ENCODE results near the gene C10orf53. TPM values are rescaled to one million over a fixed set of nuclear protein-coding genes. Genes with fewer than 3 reads are reported as not detected.

C10orf53 gene
- total and polyA plus RNA-seq, 2 of the 8 experiments (the other 6 are each of a cell fraction or from before 2014, with no cell fraction given), result not detected

DNA sequence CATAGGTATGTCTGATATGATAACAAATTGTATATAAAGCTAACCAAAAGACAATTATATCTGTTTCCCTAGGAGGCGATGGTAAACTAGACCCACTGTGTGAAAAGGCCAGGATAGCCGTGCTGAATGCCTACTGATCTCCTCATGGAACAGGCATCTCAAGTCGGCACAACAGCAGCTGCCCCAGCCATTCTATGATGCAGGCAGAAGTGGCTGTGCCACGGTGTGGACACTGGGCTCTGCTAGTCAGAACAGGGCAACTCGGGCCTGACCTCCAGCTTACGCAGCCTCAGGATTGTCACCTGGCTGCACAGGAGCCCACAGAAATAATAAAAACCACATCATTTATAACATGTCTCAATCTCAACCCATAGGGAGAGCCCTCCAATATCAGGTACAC lies 15.0 kb downstream of the C10orf53 start:
- Histone ChIP-seq H4K20me1 (replicated peaks in 1 of 2; ENCODE audit: control insufficient read depth in 1 of 2, insufficient read depth in 2 of 2, low read length in 2 of 2) (peaks cover 4 to 7% of the 10 kb centered on the region in 2 experiments), H3K9me3 (ENCODE audit: insufficient read depth in 2 of 2, low read depth in 1 of 2, low read length in 1 of 2) (peaks cover 3 to 6% of the 10 kb centered on the region in 2 experiments; a peak in 2 of 4 replicates), H3K4ac (replicated peaks; ENCODE audit: insufficient read length, low read depth, low read length) (no peak overlapping the region), H3K27me3 (replicated peaks in 1 of 4; ENCODE audit: control insufficient read depth in 3 of 4, extremely low read depth in 1 of 4, insufficient read depth in 3 of 4, low read length in 3 of 4) (peaks cover 30 to 55% (median 47%) of the 10 kb centered on the region in 4 experiments), H3K23ac (ENCODE audit: insufficient read length) (no peak overlapping the region), H3K56ac (replicated peaks; ENCODE audit: insufficient read length, low read depth, low read length) (no peak overlapping the region), H3K18ac (ENCODE audit: extremely low read depth, low read length) (no peak overlapping the region), H3K36me3 (ENCODE audit: control insufficient read depth in 2 of 4, insufficient read depth in 4 of 4, low read length in 3 of 4) (no peaks in the 10 kb centered on the region), H4K8ac (ENCODE audit: extremely low read depth, insufficient read depth, low read length) (no peak overlapping the region), H3K79me1 (ENCODE audit: low read depth, low read length) (no peaks in the 10 kb centered on the region), H3K9ac (replicated peaks in 1 of 4; ENCODE audit: extremely low read depth in 1 of 4, low read depth in 3 of 4, low read length in 3 of 4) (no peak overlapping the region), H3K4me1 (replicated peaks in 1 of 4; ENCODE audit: control insufficient read depth in 3 of 4, insufficient read depth in 4 of 4, low read length in 3 of 4) (peaks cover 9 to 21% (median 14%) of the 10 kb centered on the region in 4 experiments), H3K4me3 (ENCODE audit: extremely low read depth in 1 of 4, insufficient read depth in 2 of 4, low read depth in 3 of 4, low read length in 4 of 4) (no peak overlapping the region), H3K4me2 (ENCODE audit: insufficient read depth in 1 of 2, low read depth in 2 of 2, low read length in 2 of 2) (no peak overlapping the region), H2BK12ac (ENCODE audit: low read depth, low read length) (no peak overlapping the region), H3K79me2 (ENCODE audit: control insufficient read depth in 1 of 2, insufficient read depth in 2 of 2, low read length in 2 of 2) (no peaks in the 10 kb centered on the region), H2BK120ac (replicated peaks; ENCODE audit: low read depth, low read length) (no peak overlapping the region), H2BK15ac (ENCODE audit: low read length) (no peak overlapping the region), H2BK5ac (ENCODE audit: low read depth, low read length) (no peak overlapping the region), H4K5ac (ENCODE audit: insufficient read length, low read depth, low read length) (no peak overlapping the region), H3K27ac (ENCODE audit: low read depth, low read length) (no peak overlapping the region), H3K23me2 (ENCODE audit: low read depth, low read length) (no peaks in the 10 kb centered on the region), H2AFZ (ENCODE audit: low read length) (no peak overlapping the region), H2AK5ac (ENCODE audit: low read depth, low read length) (no peak overlapping the region; the same call in 1 of the 2 replicates), H2BK20ac (ENCODE audit: low read length) (no peak overlapping the region), H3K14ac (ENCODE audit: insufficient read length) (no peak overlapping the region), H4K91ac (replicated peaks; ENCODE audit: insufficient read length, low read length) (no peak overlapping the region)
- no peak for DNase-seq (ENCODE audit: low read depth in 1 of 2, low spot score in 2 of 2)
- 86% methylated on average over 6 of the region's 6 CpGs; no CpG with 5 or more reads in 1 of the 2 experiments for WGBS, 2 experiments (ENCODE audit: extremely low coverage in 1 of 2, insufficient coverage in 1 of 2, insufficient read length in 1 of 2, insufficient replicate concordance in 2 of 2, low coverage in 1 of 2, low lambda C conversion rate in 2 of 2, missing lambda C conversion rate in 1 of 2)
- CTCF ChIA-PET (ENCODE audit: partially characterized antibody), result interaction anchor here (2.2 kb wide), 1 partner anchor 101 kb away, joined by 10 read pairs; no protein-coding TSS in a partner anchor
- POLR2A ChIA-PET (ENCODE audit: partially characterized antibody), result no interaction called here
- no peak for FAIRE-seq
- TF ChIP-seq POLR2A (IDR thresholded peaks at IDR 0.05; ENCODE audit: control extremely low read depth in 1 of 2, low read depth in 2 of 2, low read length in 2 of 2), result no peak
- no peak for TF ChIP-seq TAF1 (IDR thresholded peaks at IDR 0.05; ENCODE audit: low read depth, low read length)
- no peak for TF ChIP-seq RBBP5 (IDR thresholded peaks at IDR 0.05; ENCODE audit: borderline replicate concordance, low read depth, low read length)
- TF ChIP-seq, protein P1, sequence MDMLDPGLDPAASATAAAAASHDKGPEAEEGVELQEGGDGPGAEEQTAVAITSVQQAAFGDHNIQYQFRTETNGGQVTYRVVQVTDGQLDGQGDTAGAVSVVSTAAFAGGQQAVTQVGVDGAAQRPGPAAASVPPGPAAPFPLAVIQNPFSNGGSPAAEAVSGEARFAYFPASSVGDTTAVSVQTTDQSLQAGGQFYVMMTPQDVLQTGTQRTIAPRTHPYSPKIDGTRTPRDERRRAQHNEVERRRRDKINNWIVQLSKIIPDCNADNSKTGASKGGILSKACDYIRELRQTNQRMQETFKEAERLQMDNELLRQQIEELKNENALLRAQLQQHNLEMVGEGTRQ (IDR thresholded peaks at IDR 0.05; ENCODE audit: low read length), result no peak
- TF ChIP-seq CHD1 (IDR thresholded peaks at IDR 0.05; ENCODE audit: low read depth, low read length), result no peak
- TF ChIP-seq, protein P2, sequence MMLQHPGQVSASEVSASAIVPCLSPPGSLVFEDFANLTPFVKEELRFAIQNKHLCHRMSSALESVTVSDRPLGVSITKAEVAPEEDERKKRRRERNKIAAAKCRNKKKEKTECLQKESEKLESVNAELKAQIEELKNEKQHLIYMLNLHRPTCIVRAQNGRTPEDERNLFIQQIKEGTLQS (IDR thresholded peaks at IDR 0.05; ENCODE audit: insufficient read depth, low read depth, low read length), result no peak
- no peak for TF ChIP-seq CBX5 (IDR thresholded peaks at IDR 0.05; ENCODE audit: low read depth, low read length)
- TF ChIP-seq SUZ12 (IDR thresholded peaks at IDR 0.05; ENCODE audit: low read length), result no peak
- no peak for TF ChIP-seq SRF (IDR thresholded peaks at IDR 0.05; ENCODE audit: low read depth, low read length)
- TF ChIP-seq BRCA1 (IDR thresholded peaks at IDR 0.05; ENCODE audit: low read depth, low read length), result no peak
- TF ChIP-seq RXRA (IDR thresholded peaks at IDR 0.05; ENCODE audit: insufficient read depth, low read depth, low read length), result no peak
- TF ChIP-seq SIX5 (IDR thresholded peaks at IDR 0.05; ENCODE audit: low read depth, low read length), result no peak
- no peak for TF ChIP-seq TEAD4 (IDR thresholded peaks at IDR 0.05; ENCODE audit: low read depth, low read length)
